OCI-LY7 (cell line): ENCODE measurements around the gene B3GALNT2. TPM values are rescaled to one million over a fixed set of nuclear protein-coding genes. Genes with fewer than 3 reads are reported as not detected.

Experiments
- BruUV-seq: library from RNA; stranded (reverse); fragments of 400-500 nt; replicated peaks from 2 replicates; lab custom pipeline; 2021; lab: Mats Ljungman, UMichigan
- CTCF ChIA-PET: fragments of 300-600 bp; sonication (Branson Sonifier 250); formaldehyde crosslinking; loops from one replicate; lab custom pipeline; 2022; ENCODE audit warnings: antibody characterized with exemption; ENCODE audit not compliant: unreplicated experiment; lab: Charles Lee
- POLR2A ChIA-PET: fragments of 300-600 bp; sonication (Branson Sonifier 250); formaldehyde crosslinking; loops from one replicate; lab custom pipeline; 2022; ENCODE audit warnings: antibody characterized with exemption; lab: Charles Lee
- DNase-seq: peaks from one replicate; pipeline ENCODE4 v3.0.0-alpha.2; 2015; ENCODE audit warnings: low spot score
- H2AFZ ChIP-seq: fragments of 200-600 bp; sonication (generic), shearing (Covaris generic); 2 replicates; pipeline ENCODE4 v1.6.1; 2014; ENCODE audit warnings: mild to moderate bottlenecking, antibody characterized with exemption, low read length, moderate library complexity
- H3K27ac ChIP-seq: fragments of 200-600 bp; sonication (generic); 2 replicates; pipeline ENCODE4 v1.5.1; 2014; ENCODE audit warnings: mixed run types, low read depth, mild to moderate bottlenecking, moderate library complexity, low read length, inconsistent platforms; ENCODE audit not compliant: poor library complexity, severe bottlenecking
- H3K36me3 ChIP-seq: fragments of 200-600 bp; sonication (generic); 2 replicates; pipeline ENCODE4 v1.6.1; 2014; ENCODE audit warnings: mild to moderate bottlenecking, antibody characterized with exemption, low read length, moderate library complexity, mixed read lengths; ENCODE audit not compliant: insufficient read depth
- H3K4me1 ChIP-seq: fragments of 200-600 bp; sonication (generic); 2 replicates; pipeline ENCODE4 v1.5.1; 2014; ENCODE audit warnings: mild to moderate bottlenecking, low read length; ENCODE audit not compliant: insufficient read depth, poor library complexity, severe bottlenecking
- H3K4me2 ChIP-seq: fragments of 200-600 bp; sonication (generic); 2 replicates; pipeline ENCODE4 v1.6.1; 2014; ENCODE audit warnings: mild to moderate bottlenecking, low read length
- H3K4me3 ChIP-seq: fragments of 200-600 bp; sonication (generic); 2 replicates; pipeline ENCODE4 v1.5.1; 2014; ENCODE audit warnings: mild to moderate bottlenecking, low read depth, low read length; ENCODE audit not compliant: poor library complexity, severe bottlenecking
- H3K79me2 ChIP-seq: fragments of 200-600 bp; sonication (generic); 2 replicates; pipeline ENCODE4 v1.6.1; 2016; ENCODE audit warnings: low read depth, mild to moderate bottlenecking, low read length, moderate library complexity, mixed read lengths; ENCODE audit not compliant: insufficient read depth
- H3K9me2 ChIP-seq: fragments of 200-600 bp; sonication (generic); 2 replicates; pipeline ENCODE4 v1.6.1; 2016; ENCODE audit warnings: mild to moderate bottlenecking, low read length, mixed read lengths; ENCODE audit not compliant: insufficient read depth
- H3K9me3 ChIP-seq: fragments of 200-600 bp; sonication (generic); 2 replicates; pipeline ENCODE4 v1.6.1; 2014; ENCODE audit warnings: mild to moderate bottlenecking, mixed run types, low read length, mixed read lengths
- H4K20me1 ChIP-seq: fragments of 200-600 bp; sonication (generic); 2 replicates; pipeline ENCODE4 v1.6.1; 2014; ENCODE audit warnings: mild to moderate bottlenecking, antibody characterized with exemption, low read length, moderate library complexity, mixed read lengths; ENCODE audit not compliant: insufficient read depth
- CTCF ChIP-seq: fragments of 200-600 bp; sonication (generic); conservative IDR thresholded peaks from 2 replicates; pipeline ENCODE4 v1.5.1; 2014; ENCODE audit warnings: mild to moderate bottlenecking, antibody characterized with exemption, low read length, moderate library complexity, mixed read lengths
- EZH2phosphoT487 ChIP-seq: fragments of 200-600 bp; sonication (generic); IDR thresholded peaks from 2 replicates; pipeline ENCODE4 v1.6.1; 2018; ENCODE audit warnings: low read depth, borderline replicate concordance, mild to moderate bottlenecking, mixed run types, antibody characterized with exemption, low read length, moderate library complexity, mixed read lengths
- intact Hi-C: fragments of 100-400 bp; cut with micrococcal nuclease; formaldehyde crosslinking; loops from one replicate; pipeline ENCODE4 v1.10.0; 2022; ENCODE audit not compliant: unreplicated experiment
- total RNA-seq, 2 experiments: library from RNA; depleted of rRNA in 1 of 2; stranded (reverse); fragments of >200 nt in 1 of 2; shearing (Covaris generic) in 1 of 2; gene quantifications; 2 replicates each; pipeline ENCODE4 v1.2.3, GENCODE V29; 2014 to 2022

B3GALNT2 gene
- total RNA-seq, 2 experiments from 2014 or later: 18.6 to 24.3 TPM

GRCh38 chr1:235407419-235407818, 96.8 kb downstream of the B3GALNT2 start:
- H3K27ac ChIP-seq: no peak overlapping the region
- no peak overlapping the region for H3K4me3 ChIP-seq
- H4K20me1 ChIP-seq: no peaks in the 10 kb centered on the region
- no peaks in the 10 kb centered on the region for H3K4me1 ChIP-seq
- BruUV-seq: no TSS peak
- no peaks in the 10 kb centered on the region for H3K9me3 ChIP-seq
- H2AFZ ChIP-seq: no peak overlapping the region
- peaks cover 10% of the 10 kb centered on the region; the same call in 1 of the 2 replicates for H3K36me3 ChIP-seq
- intact Hi-C loops: no loop called here
- no peaks in the 10 kb centered on the region for H3K9me2 ChIP-seq
- H3K79me2 ChIP-seq: no peaks in the 10 kb centered on the region
- DNase-seq: no peak
- ChIA-PET POLR2A (interaction anchor here (0.6 to 1.5 kb wide), 4 partner anchors 9 to 152 kb away, joined by 3 to 5 read pairs (median 4); no protein-coding TSS in a partner anchor), CTCF (no interaction called here)
- no peak for TF ChIP-seq CTCF
- TF ChIP-seq EZH2phosphoT487: no peak
- H3K4me2 ChIP-seq: no peak overlapping the region

GRCh38 chr1:235404190-235404589, 100.1 kb downstream of the B3GALNT2 start:
- no peak overlapping the region for H3K4me3 ChIP-seq
- no peaks in the 10 kb centered on the region for H4K20me1 ChIP-seq
- H3K79me2 ChIP-seq: no peaks in the 10 kb centered on the region
- no peaks in the 10 kb centered on the region for H3K9me2 ChIP-seq
- intact Hi-C loops: no loop called here
- BruUV-seq: no TSS peak
- H2AFZ ChIP-seq: no peak overlapping the region
- peaks cover 11% of the 10 kb centered on the region; the same call in 1 of the 2 replicates for H3K36me3 ChIP-seq
- TF ChIP-seq CTCF: no peak
- TF ChIP-seq EZH2phosphoT487: no peak
- H3K9me3 ChIP-seq: no peaks in the 10 kb centered on the region
- H3K4me1 ChIP-seq: no peaks in the 10 kb centered on the region
- POLR2A ChIA-PET: interaction anchor here (0.5 to 0.7 kb wide), 4 partner anchors 99 to 1911 kb away, joined by 3 read pairs; no protein-coding TSS in a partner anchor
- DNase-seq: no peak
- no peak overlapping the region for H3K4me2 ChIP-seq
- H3K27ac ChIP-seq: no peak overlapping the region
- CTCF ChIA-PET: no interaction called here

GRCh38 chr1:235403593-235403992, 100.7 kb downstream of the B3GALNT2 start:
- POLR2A ChIA-PET: interaction anchor here (0.5 to 0.6 kb wide), 3 partner anchors 41 to 104 kb away, joined by 3 read pairs; no protein-coding TSS in a partner anchor
- Histone ChIP-seq H3K9me2 (no peaks in the 10 kb centered on the region), H2AFZ (no peak overlapping the region), H3K9me3 (no peaks in the 10 kb centered on the region), H3K36me3 (peaks cover 11% of the 10 kb centered on the region; the same call in 1 of the 2 replicates), H3K4me2 (no peak overlapping the region), H3K79me2 (no peaks in the 10 kb centered on the region), H3K27ac (no peak overlapping the region), H4K20me1 (no peaks in the 10 kb centered on the region), H3K4me3 (no peak overlapping the region), H3K4me1 (no peaks in the 10 kb centered on the region)
- DNase-seq: no peak
- CTCF ChIA-PET: no interaction called here
- TF ChIP-seq EZH2phosphoT487 (no peak), CTCF (no peak)
- no TSS peak for BruUV-seq
- intact Hi-C loops: no loop called here
